H1 (cell line): ENCODE data around the gene AIRE. TPM values are rescaled to one million over a fixed set of nuclear protein-coding genes. Genes with fewer than 3 reads are reported as not detected.

Source experiments
- CTCF ChIA-PET: fragments of 300-600 bp; sonication (Branson Sonifier 250); formaldehyde crosslinking; loops from one replicate; lab custom pipeline; 2021; ENCODE audit not compliant: partially characterized antibody; lab: Charles Lee
- POLR2A ChIA-PET: fragments of 300-600 bp; sonication (Branson Sonifier 250); formaldehyde crosslinking; loops from one replicate; lab custom pipeline; 2021; ENCODE audit warnings: inconsistent platforms; ENCODE audit not compliant: partially characterized antibody; lab: Charles Lee
- DNase-seq, 2 experiments: peaks; one replicate each; pipeline versions ENCODE4 v3.0.0 to v3.0.0-alpha.2; 2010 to 2022; ENCODE audit warnings: low spot score in 2 of 2, low read depth in 1 of 2, mixed read lengths in 1 of 2
- FAIRE-seq: peaks from 2 replicates; lab custom pipeline; 2011; peaks lifted over from hg19 to GRCh38; lab: Jason Lieb, UNC
- H2AFZ ChIP-seq: 2 replicates; pipeline ENCODE4 v1.8.1; 2012; ENCODE audit warnings: low read length, inconsistent platforms
- H2AK5ac ChIP-seq: 2 replicates; pipeline ENCODE4 v1.6.1; 2013; ENCODE audit warnings: low read depth, low read length
- H2BK120ac ChIP-seq: replicated peaks from 2 replicates; pipeline ENCODE3; 2013; ENCODE audit warnings: low read depth, low read length, inconsistent platforms
- H2BK12ac ChIP-seq: 2 replicates; pipeline ENCODE4 v1.6.1; 2013; ENCODE audit warnings: low read depth, low read length
- H2BK15ac ChIP-seq: 2 replicates; pipeline ENCODE4 v1.6.1; 2013; ENCODE audit warnings: low read length
- H2BK20ac ChIP-seq: 2 replicates; pipeline ENCODE4 v1.6.1; 2013; ENCODE audit warnings: low read length
- H2BK5ac ChIP-seq: 2 replicates; pipeline ENCODE4 v1.6.1; 2013; ENCODE audit warnings: low read depth, low read length
- H3K14ac ChIP-seq: 2 replicates; pipeline ENCODE4 v1.6.1; 2013; ENCODE audit warnings: inconsistent platforms; ENCODE audit not compliant: insufficient read length
- H3K18ac ChIP-seq: 2 replicates; pipeline ENCODE4 v1.6.1; 2013; ENCODE audit warnings: low read length; ENCODE audit errors: extremely low read depth
- H3K23ac ChIP-seq: 2 replicates; pipeline ENCODE4 v1.6.1; 2013; ENCODE audit warnings: inconsistent platforms; ENCODE audit not compliant: insufficient read length
- H3K23me2 ChIP-seq: 2 replicates; pipeline ENCODE4 v1.6.1; 2013; ENCODE audit warnings: low read depth, low read length
- H3K27ac ChIP-seq: 2 replicates; pipeline ENCODE4 v1.6.1; 2011; ENCODE audit warnings: low read depth, low read length, inconsistent platforms
- H3K27me3 ChIP-seq, 4 experiments: replicated peaks in 1 of 4; 1 replicate in 1 of 4; 2 replicates in 3 of 4; pipeline versions ENCODE4 v1.6.1 to v1.8.1; 2011 to 2013; ENCODE audit warnings: low read length in 3 of 4, mild to moderate bottlenecking in 3 of 4, inconsistent platforms in 2 of 4, mixed read lengths in 2 of 4, moderate library complexity in 1 of 4; ENCODE audit not compliant: control insufficient read depth in 3 of 4, insufficient read depth in 3 of 4; ENCODE audit errors: extremely low read depth in 1 of 4
- H3K36me3 ChIP-seq, 4 experiments: 2 replicates each; pipeline versions ENCODE4 v1.6.1 to v1.8.1; 2011 to 2013; ENCODE audit warnings: mild to moderate bottlenecking in 4 of 4, low read length in 3 of 4, moderate library complexity in 2 of 4, control low read depth in 1 of 4, inconsistent platforms in 1 of 4; ENCODE audit not compliant: insufficient read depth in 4 of 4, control insufficient read depth in 2 of 4
- H3K4ac ChIP-seq: replicated peaks from 2 replicates; pipeline ENCODE3; 2013; ENCODE audit warnings: low read length, low read depth, mixed read lengths, inconsistent platforms; ENCODE audit not compliant: insufficient read length
- H3K4me1 ChIP-seq, 4 experiments: replicated peaks in 1 of 4; 1 replicate in 1 of 4; 2 replicates in 3 of 4; pipeline versions ENCODE4 v1.6.1 to v1.8.1; 2011 to 2013; ENCODE audit warnings: low read length in 3 of 4, inconsistent platforms in 2 of 4, mixed read lengths in 1 of 4; ENCODE audit not compliant: insufficient read depth in 4 of 4, control insufficient read depth in 3 of 4
- H3K4me2 ChIP-seq, 2 experiments: 2 replicates each; pipeline versions ENCODE4 v1.6.1 to v1.8.1; 2011 to 2013; ENCODE audit warnings: low read depth in 2 of 2, low read length in 2 of 2, control low read depth in 1 of 2, inconsistent platforms in 1 of 2, mild to moderate bottlenecking in 1 of 2; ENCODE audit not compliant: insufficient read depth in 1 of 2
- H3K4me3 ChIP-seq, 4 experiments: fragments of 200-600, 300-600 bp in 1 of 4; sonication (generic), shearing (Covaris generic), sonication (Bioruptor Twin) in 1 of 4; 2 replicates each; pipeline versions ENCODE4 v1.5.1 to v1.8.1; 2011 to 2016; ENCODE audit warnings: low read length in 4 of 4, low read depth in 3 of 4, control low read depth in 2 of 4, inconsistent platforms in 2 of 4, mild to moderate bottlenecking in 2 of 4, mixed read lengths in 1 of 4, moderate library complexity in 1 of 4; ENCODE audit not compliant: insufficient read depth in 2 of 4; ENCODE audit errors: extremely low read depth in 1 of 4
- H3K56ac ChIP-seq: replicated peaks from 2 replicates; pipeline ENCODE3; 2013; ENCODE audit warnings: low read depth, mild to moderate bottlenecking, mixed read lengths, low read length, inconsistent platforms; ENCODE audit not compliant: insufficient read length
- H3K79me1 ChIP-seq: 2 replicates; pipeline ENCODE4 v1.6.1; 2013; ENCODE audit warnings: low read depth, low read length, control low read depth
- H3K79me2 ChIP-seq, 2 experiments: 2 replicates each; pipeline versions ENCODE4 v1.6.1 to v1.8.1; 2012 to 2013; ENCODE audit warnings: low read length in 2 of 2, mild to moderate bottlenecking in 2 of 2, inconsistent platforms in 1 of 2; ENCODE audit not compliant: insufficient read depth in 2 of 2, control insufficient read depth in 1 of 2
- H3K9ac ChIP-seq, 4 experiments: replicated peaks in 1 of 4; 1 replicate in 1 of 4; 2 replicates in 3 of 4; pipeline versions ENCODE4 v1.6.1 to v1.8.1; 2011 to 2013; ENCODE audit warnings: low read depth in 3 of 4, low read length in 3 of 4, control low read depth in 2 of 4, mild to moderate bottlenecking in 2 of 4, moderate library complexity in 2 of 4, inconsistent platforms in 1 of 4; ENCODE audit errors: extremely low read depth in 1 of 4
- H3K9me3 ChIP-seq, 2 experiments: 2 replicates each; pipeline versions ENCODE4 v1.6.1 to v1.8.1; 2012 to 2013; ENCODE audit warnings: mild to moderate bottlenecking in 2 of 2, moderate library complexity in 2 of 2, control low read depth in 1 of 2, inconsistent platforms in 1 of 2, low read depth in 1 of 2, low read length in 1 of 2, mixed read lengths in 1 of 2; ENCODE audit not compliant: insufficient read depth in 2 of 2
- H4K20me1 ChIP-seq, 2 experiments: replicated peaks in 1 of 2; 2 replicates each; pipeline versions ENCODE3 to v1.8.1; 2011 to 2013; ENCODE audit warnings: inconsistent platforms in 2 of 2, low read length in 2 of 2, mild to moderate bottlenecking in 1 of 2; ENCODE audit not compliant: insufficient read depth in 2 of 2, control insufficient read depth in 1 of 2
- H4K5ac ChIP-seq: 2 replicates; pipeline ENCODE4 v1.6.1; 2013; ENCODE audit warnings: low read length, low read depth, mixed read lengths, inconsistent platforms; ENCODE audit not compliant: insufficient read length
- H4K8ac ChIP-seq: 2 replicates; pipeline ENCODE4 v1.8.0; 2013; ENCODE audit warnings: mild to moderate bottlenecking, moderate library complexity, low read length, inconsistent platforms; ENCODE audit not compliant: insufficient read depth; ENCODE audit errors: extremely low read depth
- H4K91ac ChIP-seq: replicated peaks from 2 replicates; pipeline ENCODE3; 2013; ENCODE audit warnings: low read length, mixed read lengths, inconsistent platforms; ENCODE audit not compliant: insufficient read length
- ATF2 ChIP-seq: IDR thresholded peaks from 2 replicates; pipeline ENCODE4 v1.6.1; 2012; ENCODE audit warnings: low read length, inconsistent platforms
- BCL11A ChIP-seq, 2 experiments: IDR thresholded peaks; one replicate each; pipeline ENCODE4 v1.6.1; 2011; ENCODE audit warnings: low read depth in 2 of 2, low read length in 2 of 2, mild to moderate bottlenecking in 2 of 2
- BRCA1 ChIP-seq: IDR thresholded peaks from 2 replicates; pipeline ENCODE4 v1.6.1; 2012; ENCODE audit warnings: low read depth, low read length, improper control_type of control experiment
- GABPA ChIP-seq: IDR thresholded peaks from 2 replicates; pipeline ENCODE4 v1.6.1; 2011; ENCODE audit warnings: mild to moderate bottlenecking, low read length, moderate library complexity, borderline replicate concordance; ENCODE audit not compliant: insufficient read depth
- JUN ChIP-seq: IDR thresholded peaks from 2 replicates; pipeline ENCODE4 v1.6.1; 2011; ENCODE audit warnings: low read depth, mild to moderate bottlenecking, improper control_type of control experiment, low read length
- RBBP5 ChIP-seq: IDR thresholded peaks from 2 replicates; pipeline ENCODE4 v1.7.1; 2012; ENCODE audit warnings: low read depth, mild to moderate bottlenecking, inconsistent platforms, low read length, moderate library complexity, borderline replicate concordance
- SP4 ChIP-seq: IDR thresholded peaks from 2 replicates; pipeline ENCODE4 v1.6.1; 2012; ENCODE audit warnings: low read length, inconsistent platforms
- SRF ChIP-seq: IDR thresholded peaks from 2 replicates; pipeline ENCODE4 v1.6.1; 2011; ENCODE audit warnings: mild to moderate bottlenecking, low read depth, low read length, moderate library complexity
- TAF1 ChIP-seq: IDR thresholded peaks from 2 replicates; pipeline ENCODE4 v1.6.1; 2011; ENCODE audit warnings: mild to moderate bottlenecking, low read depth, low read length
- TAF7 ChIP-seq: optimal IDR thresholded peaks from 2 replicates; pipeline ENCODE3; 2011; ENCODE audit warnings: low read depth, mild to moderate bottlenecking, inconsistent platforms, low read length, moderate library complexity, borderline replicate concordance
- TBP ChIP-seq: IDR thresholded peaks from 2 replicates; pipeline ENCODE4 v1.6.1; 2011; ENCODE audit warnings: low read depth, low read length, improper control_type of control experiment
- TEAD4 ChIP-seq: IDR thresholded peaks from 2 replicates; pipeline ENCODE4 v1.6.1; 2012; ENCODE audit warnings: low read depth, low read length, inconsistent platforms, mixed read lengths
- WGBS, 2 experiments: shearing (Covaris generic) in 1 of 2; methylation state at CpG; one replicate each; pipeline versions ENCODE4 v1.1.6 to v1.1.7; 2013 to 2015; ENCODE audit warnings: low lambda C conversion rate in 2 of 2, mixed read lengths in 2 of 2, inconsistent platforms in 1 of 2, low coverage in 1 of 2, missing lambda C conversion rate in 1 of 2; ENCODE audit not compliant: insufficient replicate concordance in 2 of 2, insufficient coverage in 1 of 2, insufficient read length in 1 of 2; ENCODE audit errors: extremely low coverage in 1 of 2, missing lambda C conversion rate in 1 of 2; 5-methylcytosine and 5-hydroxymethylcytosine counted together
- polyA plus RNA-seq, 7 experiments: library from polyadenylated mRNA; depleted of rRNA in 3 of 7; stranded (reverse) in 5 of 7; unstranded in 2 of 7; fragments of >200 nt in 5 of 7; fragments of 200-250 nt in 2 of 7; gene quantifications; 1 replicate in 5 of 7; 2 replicates in 1 of 7; 4 replicates in 1 of 7; pipeline versions ENCODE4 v1.2.1 to v1.2.3, GENCODE V29; 2011 to 2013; ENCODE audit warnings: missing spikeins in 2 of 7, mixed read lengths in 2 of 7
- total RNA-seq: library from RNA; stranded (reverse); fragmentation: NEBNext Ultra II Directional; extraction: Animal tissue kit (Norgen Biotek cat#: 25700); gene quantifications from 2 replicates; pipeline ENCODE4 v1.2.1, GENCODE V29; 2021

The AIRE gene
- total and polyA plus RNA-seq, 2 of the 8 experiments (the other 6 are each of a cell fraction or from before 2014, with no cell fraction given): 0.09 TPM; not detected in 1

- Histone ChIP-seq H3K4ac (no peak overlapping the region), H2BK15ac (no peak overlapping the region), H2BK20ac (no peak overlapping the region), H2AK5ac (no peak overlapping the region), H3K4me3 (no peak overlapping the region), H3K79me1 (no peaks in the 10 kb centered on the region), H3K9ac (no peak overlapping the region), H3K79me2 (no peaks in the 10 kb centered on the region), H2BK12ac (no peak overlapping the region), H4K20me1 (peaks cover 0 to 8% of the 10 kb centered on the region in 2 experiments), H3K18ac (no peak overlapping the region), H3K23me2 (no peaks in the 10 kb centered on the region), H3K4me1 (no peaks in the 10 kb centered on the region), H3K36me3 (peaks cover 0 to 33% (median 2%) of the 10 kb centered on the region in 4 experiments; a peak in 4 of 8 replicates), H3K27ac (no peak overlapping the region), H3K56ac (no peak overlapping the region), H3K4me2 (no peak overlapping the region), H4K8ac (no peak overlapping the region), H4K91ac (no peak overlapping the region), H3K27me3 (no peaks in the 10 kb centered on the region), H3K9me3 (no peaks in the 10 kb centered on the region), H4K5ac (no peak overlapping the region), H2BK5ac (no peak overlapping the region), H2AFZ (no peak overlapping the region), H3K14ac (no peak overlapping the region), H3K23ac (no peak overlapping the region), H2BK120ac (no peak overlapping the region)
- CTCF ChIA-PET: interaction anchor here (0.6 to 1.7 kb wide), 6 partner anchors 9 to 164 kb away, joined by 3 to 6 read pairs (median 4); no protein-coding TSS in a partner anchor
- 98% methylated on average over 35 of the region's 35 CpGs; no CpG with 5 or more reads in 1 of the 2 experiments for WGBS, 2 experiments
- POLR2A ChIA-PET: interaction anchor here (0.7 to 1.8 kb wide), 4 partner anchors 9 to 14 kb away, joined by 3 to 8 read pairs (median 5); no protein-coding TSS in a partner anchor
- DNase-seq (no peak), FAIRE-seq (no peak)
- TF ChIP-seq BCL11A (IDR thresholded peaks at IDR 0.05; ENCODE audit: low read depth in 2 of 2, low read length in 2 of 2) (no peak), SP4 (no peak), TAF1 (no peak), TEAD4 (no peak), JUN (no peak), TAF7 (no peak), TBP (no peak), SRF (no peak), BRCA1 (no peak), ATF2 (no peak), GABPA (no peak), RBBP5 (no peak)
Measured at GRCh38 chr21:44319407-44320065, 33.9 kb downstream of the AIRE start.
